Upper lobe of left lung (tissue), 4 donors: ENCODE measurements around the gene ZNF414.

ENCODE experiments used
- EP300 ChIP-seq, 4 donors: sonication (generic); formaldehyde crosslinking; IDR thresholded peaks; one replicate each; pipeline ENCODE4 v1.5.1; 2017; ENCODE audit warnings: antibody characterized with exemption in 4 of 4, control low read depth in 2 of 4
- POLR2A ChIP-seq, 4 donors: fragments of 450-650 bp; IDR thresholded peaks; one replicate each; pipeline ENCODE4 v1.5.1; 2016 to 2017; ENCODE audit warnings: antibody characterized with exemption in 4 of 4, mild to moderate bottlenecking in 2 of 4
- POLR2AphosphoS5 ChIP-seq, 2 donors: sonication (generic); formaldehyde crosslinking; IDR thresholded peaks; one replicate each; pipeline ENCODE4 v1.5.1; 2017; ENCODE audit warnings: antibody characterized with exemption in 2 of 2
- TF ChIP-seq, protein P1 (sequence below), 6 experiments: fragments of 450-650 bp in 4 of 6; fragments of 200-600 bp in 2 of 6; sonication (generic) in 2 of 6; IDR thresholded peaks; one replicate each; pipeline ENCODE4 v1.5.1; 2016 to 2019; ENCODE audit warnings: antibody characterized with exemption in 6 of 6

DNA sequence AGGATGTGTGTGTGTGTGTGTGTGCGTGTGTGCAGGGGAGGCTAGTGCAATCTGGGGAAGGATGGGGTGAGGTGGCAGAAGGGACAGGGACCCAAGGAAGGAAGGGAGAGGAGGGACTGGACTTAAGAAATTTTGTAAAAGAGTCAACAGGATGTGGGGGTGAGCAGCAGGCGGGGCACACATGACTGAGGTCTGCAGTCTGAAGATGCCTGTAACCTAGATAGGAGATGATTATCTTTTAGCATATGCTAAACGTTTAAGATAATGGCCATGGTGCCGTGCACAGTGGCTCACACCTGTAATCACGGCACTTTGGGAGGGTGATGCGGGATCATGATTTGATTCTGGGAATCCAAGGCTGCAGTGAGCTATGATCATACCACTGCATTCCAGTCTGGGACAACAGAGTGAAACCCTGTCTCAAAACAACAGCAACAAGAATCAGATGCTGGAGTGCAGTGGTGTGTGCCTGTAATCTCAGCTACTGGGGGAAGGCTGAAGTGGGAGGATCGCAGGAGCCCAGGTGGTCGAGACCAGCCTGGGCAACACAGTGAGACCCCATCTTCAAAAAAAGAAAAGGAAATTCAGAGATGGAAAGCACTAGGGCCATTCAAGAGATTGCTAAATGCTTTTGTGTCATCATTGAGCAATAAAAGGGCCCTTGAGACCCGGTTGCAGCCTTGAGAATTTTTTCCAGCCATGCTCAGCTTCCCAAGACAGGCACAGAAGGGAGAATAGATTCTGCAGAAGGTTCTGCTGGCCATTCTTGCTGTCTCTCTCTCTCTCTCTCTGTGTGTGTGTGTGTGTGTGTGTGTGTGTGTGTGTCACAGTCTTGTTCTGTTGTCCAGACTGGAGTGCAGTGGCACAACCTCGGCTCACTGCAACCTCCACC is 3.8 kb upstream of the ZNF414 start:
- TF ChIP-seq, protein P1, sequence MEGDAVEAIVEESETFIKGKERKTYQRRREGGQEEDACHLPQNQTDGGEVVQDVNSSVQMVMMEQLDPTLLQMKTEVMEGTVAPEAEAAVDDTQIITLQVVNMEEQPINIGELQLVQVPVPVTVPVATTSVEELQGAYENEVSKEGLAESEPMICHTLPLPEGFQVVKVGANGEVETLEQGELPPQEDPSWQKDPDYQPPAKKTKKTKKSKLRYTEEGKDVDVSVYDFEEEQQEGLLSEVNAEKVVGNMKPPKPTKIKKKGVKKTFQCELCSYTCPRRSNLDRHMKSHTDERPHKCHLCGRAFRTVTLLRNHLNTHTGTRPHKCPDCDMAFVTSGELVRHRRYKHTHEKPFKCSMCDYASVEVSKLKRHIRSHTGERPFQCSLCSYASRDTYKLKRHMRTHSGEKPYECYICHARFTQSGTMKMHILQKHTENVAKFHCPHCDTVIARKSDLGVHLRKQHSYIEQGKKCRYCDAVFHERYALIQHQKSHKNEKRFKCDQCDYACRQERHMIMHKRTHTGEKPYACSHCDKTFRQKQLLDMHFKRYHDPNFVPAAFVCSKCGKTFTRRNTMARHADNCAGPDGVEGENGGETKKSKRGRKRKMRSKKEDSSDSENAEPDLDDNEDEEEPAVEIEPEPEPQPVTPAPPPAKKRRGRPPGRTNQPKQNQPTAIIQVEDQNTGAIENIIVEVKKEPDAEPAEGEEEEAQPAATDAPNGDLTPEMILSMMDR (IDR thresholded peaks at IDR 0.05), result no peak
- TF ChIP-seq POLR2A (IDR thresholded peaks at IDR 0.05) (no peak), POLR2AphosphoS5 (IDR thresholded peaks at IDR 0.05) (peak in 1 of 2 donors; percentile 18), EP300 (IDR thresholded peaks at IDR 0.05) (no peak)
